Astrocyte (in vitro differentiated cells and primary cell): ENCODE results near the gene TERB1.

Experiments
- CTCF ChIP-seq: IDR thresholded peaks from 2 replicates; pipeline ENCODE4 v1.5.1; 2011; ENCODE audit warnings: low read depth, mild to moderate bottlenecking, inconsistent platforms, low read length, moderate library complexity; ENCODE audit not compliant: insufficient read depth
- EZH2 ChIP-seq: IDR thresholded peaks from 2 replicates; pipeline ENCODE4 v1.6.1; 2012; ENCODE audit warnings: mild to moderate bottlenecking, low read length, inconsistent platforms; ENCODE audit not compliant: insufficient read depth

DNA sequence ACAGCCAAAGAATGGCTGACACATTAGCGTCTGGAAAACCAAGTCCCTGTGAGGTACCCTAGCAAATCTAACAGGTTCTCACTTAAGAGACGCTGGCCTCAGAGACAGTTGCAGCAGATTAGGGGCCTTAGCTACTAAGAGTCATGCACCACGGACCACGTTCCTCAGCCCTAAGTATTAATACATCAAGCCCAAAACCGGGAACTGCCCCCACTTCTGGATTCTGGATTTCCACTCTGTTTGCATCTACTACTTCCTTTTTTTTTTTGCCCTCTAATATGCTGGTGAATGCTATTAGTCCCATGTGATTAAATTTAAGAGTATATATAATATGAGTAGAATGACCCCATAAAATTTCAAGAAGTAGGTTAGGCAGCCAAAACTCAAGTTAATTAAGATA lies 775 bp upstream of the TERB1 start:
- TF ChIP-seq CTCF (no peak), EZH2 (no peak)
